ENCODE measurements around the gene UPF3B.

DNA sequence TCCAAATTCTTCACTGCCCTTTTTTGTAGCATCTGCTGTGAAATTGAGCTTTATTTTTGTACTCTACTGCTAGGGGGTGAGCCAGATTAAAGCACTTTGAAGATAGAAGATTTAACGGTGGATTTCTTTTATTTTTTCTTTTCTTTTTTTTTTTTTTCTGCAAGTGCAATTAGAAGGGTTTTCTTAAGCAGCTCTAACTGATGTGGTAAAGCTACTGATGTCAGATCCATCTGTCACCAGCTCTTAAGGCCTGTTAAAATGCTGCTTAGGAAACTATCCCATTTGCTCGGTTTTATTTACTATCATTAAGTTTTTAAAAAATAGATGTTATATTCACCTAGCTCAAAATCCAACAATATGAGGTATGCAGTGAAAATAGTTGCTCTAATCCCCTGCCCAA, 26.0 kb upstream of the UPF3B start:
- TF ChIP-seq ZC3H10 (CRISPR knock-in tag; IDR thresholded peaks at IDR 0.05) (no peak), BACH2 (CRISPR knock-in tag; IDR thresholded peaks at IDR 0.05; ENCODE audit: borderline replicate concordance) (no peak), ARNTL (CRISPR knock-in tag; IDR thresholded peaks at IDR 0.05; ENCODE audit: borderline replicate concordance, low read depth) (no peak), ZFP30 (CRISPR knock-in tag; IDR thresholded peaks at IDR 0.05) (no peak)
- TF ChIP-seq, protein P1, sequence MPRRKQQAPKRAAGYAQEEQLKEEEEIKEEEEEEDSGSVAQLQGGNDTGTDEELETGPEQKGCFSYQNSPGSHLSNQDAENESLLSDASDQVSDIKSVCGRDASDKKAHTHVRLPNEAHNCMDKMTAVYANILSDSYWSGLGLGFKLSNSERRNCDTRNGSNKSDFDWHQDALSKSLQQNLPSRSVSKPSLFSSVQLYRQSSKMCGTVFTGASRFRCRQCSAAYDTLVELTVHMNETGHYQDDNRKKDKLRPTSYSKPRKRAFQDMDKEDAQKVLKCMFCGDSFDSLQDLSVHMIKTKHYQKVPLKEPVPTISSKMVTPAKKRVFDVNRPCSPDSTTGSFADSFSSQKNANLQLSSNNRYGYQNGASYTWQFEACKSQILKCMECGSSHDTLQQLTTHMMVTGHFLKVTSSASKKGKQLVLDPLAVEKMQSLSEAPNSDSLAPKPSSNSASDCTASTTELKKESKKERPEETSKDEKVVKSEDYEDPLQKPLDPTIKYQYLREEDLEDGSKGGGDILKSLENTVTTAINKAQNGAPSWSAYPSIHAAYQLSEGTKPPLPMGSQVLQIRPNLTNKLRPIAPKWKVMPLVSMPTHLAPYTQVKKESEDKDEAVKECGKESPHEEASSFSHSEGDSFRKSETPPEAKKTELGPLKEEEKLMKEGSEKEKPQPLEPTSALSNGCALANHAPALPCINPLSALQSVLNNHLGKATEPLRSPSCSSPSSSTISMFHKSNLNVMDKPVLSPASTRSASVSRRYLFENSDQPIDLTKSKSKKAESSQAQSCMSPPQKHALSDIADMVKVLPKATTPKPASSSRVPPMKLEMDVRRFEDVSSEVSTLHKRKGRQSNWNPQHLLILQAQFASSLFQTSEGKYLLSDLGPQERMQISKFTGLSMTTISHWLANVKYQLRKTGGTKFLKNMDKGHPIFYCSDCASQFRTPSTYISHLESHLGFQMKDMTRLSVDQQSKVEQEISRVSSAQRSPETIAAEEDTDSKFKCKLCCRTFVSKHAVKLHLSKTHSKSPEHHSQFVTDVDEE (CRISPR knock-in tag; IDR thresholded peaks at IDR 0.05) = no peak
- TF ChIP-seq, protein P2, sequence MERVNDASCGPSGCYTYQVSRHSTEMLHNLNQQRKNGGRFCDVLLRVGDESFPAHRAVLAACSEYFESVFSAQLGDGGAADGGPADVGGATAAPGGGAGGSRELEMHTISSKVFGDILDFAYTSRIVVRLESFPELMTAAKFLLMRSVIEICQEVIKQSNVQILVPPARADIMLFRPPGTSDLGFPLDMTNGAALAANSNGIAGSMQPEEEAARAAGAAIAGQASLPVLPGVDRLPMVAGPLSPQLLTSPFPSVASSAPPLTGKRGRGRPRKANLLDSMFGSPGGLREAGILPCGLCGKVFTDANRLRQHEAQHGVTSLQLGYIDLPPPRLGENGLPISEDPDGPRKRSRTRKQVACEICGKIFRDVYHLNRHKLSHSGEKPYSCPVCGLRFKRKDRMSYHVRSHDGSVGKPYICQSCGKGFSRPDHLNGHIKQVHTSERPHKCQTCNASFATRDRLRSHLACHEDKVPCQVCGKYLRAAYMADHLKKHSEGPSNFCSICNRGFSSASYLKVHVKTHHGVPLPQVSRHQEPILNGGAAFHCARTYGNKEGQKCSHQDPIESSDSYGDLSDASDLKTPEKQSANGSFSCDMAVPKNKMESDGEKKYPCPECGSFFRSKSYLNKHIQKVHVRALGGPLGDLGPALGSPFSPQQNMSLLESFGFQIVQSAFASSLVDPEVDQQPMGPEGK (CRISPR knock-in tag; IDR thresholded peaks at IDR 0.05; ENCODE audit: borderline replicate concordance) = no peak
